Measurements from ENCODE around the gene WDFY1. TPM values are rescaled to one million over a fixed set of nuclear protein-coding genes. Genes with fewer than 3 reads are reported as not detected.

WDFY1 gene
- total RNA-seq, 1 experiment from 2014 or later, result 66.0 TPM

GRCh38 chr2:223949241-223949840 is 4.2 kb upstream of the WDFY1 start:
- no peak for TF ChIP-seq ZNF396 (CRISPR knock-in tag; IDR thresholded peaks at IDR 0.05; ENCODE audit: borderline replicate concordance)
- TF ChIP-seq GTF2I (CRISPR knock-in tag; conservative IDR thresholded peaks at IDR 0.05), result no peak
- no peak for TF ChIP-seq FOXK1 (CRISPR knock-in tag; IDR thresholded peaks at IDR 0.05)
- TF ChIP-seq, protein P1, sequence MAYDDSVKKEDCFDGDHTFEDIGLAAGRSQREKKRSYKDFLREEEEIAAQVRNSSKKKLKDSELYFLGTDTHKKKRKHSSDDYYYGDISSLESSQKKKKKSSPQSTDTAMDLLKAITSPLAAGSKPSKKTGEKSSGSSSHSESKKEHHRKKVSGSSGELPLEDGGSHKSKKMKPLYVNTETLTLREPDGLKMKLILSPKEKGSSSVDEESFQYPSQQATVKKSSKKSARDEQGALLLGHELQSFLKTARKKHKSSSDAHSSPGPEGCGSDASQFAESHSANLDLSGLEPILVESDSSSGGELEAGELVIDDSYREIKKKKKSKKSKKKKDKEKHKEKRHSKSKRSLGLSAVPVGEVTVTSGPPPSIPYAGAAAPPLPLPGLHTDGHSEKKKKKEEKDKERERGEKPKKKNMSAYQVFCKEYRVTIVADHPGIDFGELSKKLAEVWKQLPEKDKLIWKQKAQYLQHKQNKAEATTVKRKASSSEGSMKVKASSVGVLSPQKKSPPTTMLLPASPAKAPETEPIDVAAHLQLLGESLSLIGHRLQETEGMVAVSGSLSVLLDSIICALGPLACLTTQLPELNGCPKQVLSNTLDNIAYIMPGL (CRISPR knock-in tag; IDR thresholded peaks at IDR 0.05), result no peak
- no peak for TF ChIP-seq FOXP1 (CRISPR knock-in tag; IDR thresholded peaks at IDR 0.05; ENCODE audit: borderline replicate concordance)
- no peak for TF ChIP-seq RORB (CRISPR knock-in tag; IDR thresholded peaks at IDR 0.05)
- TF ChIP-seq MLX (CRISPR knock-in tag; IDR thresholded peaks at IDR 0.05), result no peak
- TF ChIP-seq ZNF416 (CRISPR knock-in tag; IDR thresholded peaks at IDR 0.05), result no peak
- no peak for TF ChIP-seq ZBTB21 (CRISPR knock-in tag; IDR thresholded peaks at IDR 0.05; ENCODE audit: borderline replicate concordance)
- TF ChIP-seq, protein P2, sequence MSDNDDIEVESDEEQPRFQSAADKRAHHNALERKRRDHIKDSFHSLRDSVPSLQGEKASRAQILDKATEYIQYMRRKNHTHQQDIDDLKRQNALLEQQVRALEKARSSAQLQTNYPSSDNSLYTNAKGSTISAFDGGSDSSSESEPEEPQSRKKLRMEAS (CRISPR knock-in tag; IDR thresholded peaks at IDR 0.05), result no peak
- no peak for TF ChIP-seq ATF1 (CRISPR knock-in tag; IDR thresholded peaks at IDR 0.05)
- no peak for TF ChIP-seq ZSCAN18 (CRISPR knock-in tag; IDR thresholded peaks at IDR 0.05)
- TF ChIP-seq ZNF512 (CRISPR knock-in tag; IDR thresholded peaks at IDR 0.05; ENCODE audit: borderline replicate concordance), result no peak
- no peak for TF ChIP-seq ETV6 (CRISPR knock-in tag; IDR thresholded peaks at IDR 0.05)
- TF ChIP-seq NFYB (CRISPR knock-in tag; conservative IDR thresholded peaks at IDR 0.05; ENCODE audit: low read depth), result no peak
- no peak for TF ChIP-seq JAZF1 (CRISPR knock-in tag; IDR thresholded peaks at IDR 0.05)
- TF ChIP-seq, protein P3, sequence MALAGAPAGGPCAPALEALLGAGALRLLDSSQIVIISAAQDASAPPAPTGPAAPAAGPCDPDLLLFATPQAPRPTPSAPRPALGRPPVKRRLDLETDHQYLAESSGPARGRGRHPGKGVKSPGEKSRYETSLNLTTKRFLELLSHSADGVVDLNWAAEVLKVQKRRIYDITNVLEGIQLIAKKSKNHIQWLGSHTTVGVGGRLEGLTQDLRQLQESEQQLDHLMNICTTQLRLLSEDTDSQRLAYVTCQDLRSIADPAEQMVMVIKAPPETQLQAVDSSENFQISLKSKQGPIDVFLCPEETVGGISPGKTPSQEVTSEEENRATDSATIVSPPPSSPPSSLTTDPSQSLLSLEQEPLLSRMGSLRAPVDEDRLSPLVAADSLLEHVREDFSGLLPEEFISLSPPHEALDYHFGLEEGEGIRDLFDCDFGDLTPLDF (CRISPR knock-in tag; IDR thresholded peaks at IDR 0.05), result no peak
- ATAC-seq, result no peak
- Mint-ChIP-seq H3K9me3 (no peaks in the 10 kb centered on the region), H3K4me1 (peaks cover 58% of the 10 kb centered on the region), H3K36me3 (no peaks in the 10 kb centered on the region), H3K27ac (no peak overlapping the region), H3K4me3 (no peak overlapping the region), H3K27me3 (ENCODE audit: low read depth) (no peaks in the 10 kb centered on the region; the same call in 1 of the 2 replicates)
- no peak for DNase-seq (ENCODE audit: low spot score)
- CTCF ChIA-PET, result interaction anchor here (1.6 kb wide), 1 partner anchor 21 kb away, joined by 7 read pairs; no protein-coding TSS in a partner anchor
- POLR2A ChIA-PET, result interaction anchor here (0.5 kb wide), 1 partner anchor 53 kb away, joined by 3 read pairs; no protein-coding TSS in a partner anchor

- Mint-ChIP-seq H3K9me3 (no peaks in the 10 kb centered on the region), H3K4me1 (peaks cover 69% of the 10 kb centered on the region), H3K4me3 (no peak overlapping the region), H3K27ac (peak overlapping the region; percentile 35; the same call in 1 of the 2 replicates), H3K27me3 (ENCODE audit: low read depth) (no peaks in the 10 kb centered on the region; the same call in 1 of the 2 replicates), H3K36me3 (peaks cover 2% of the 10 kb centered on the region; the same call in 1 of the 2 replicates)
- ATAC-seq (peak; percentile 3), DNase-seq (ENCODE audit: low spot score) (no peak)
- TF ChIP-seq NFE2L1 (CRISPR knock-in tag; IDR thresholded peaks at IDR 0.05), result peak; percentile 32; the same call in 1 of the 2 replicates
- TF ChIP-seq, protein P4, sequence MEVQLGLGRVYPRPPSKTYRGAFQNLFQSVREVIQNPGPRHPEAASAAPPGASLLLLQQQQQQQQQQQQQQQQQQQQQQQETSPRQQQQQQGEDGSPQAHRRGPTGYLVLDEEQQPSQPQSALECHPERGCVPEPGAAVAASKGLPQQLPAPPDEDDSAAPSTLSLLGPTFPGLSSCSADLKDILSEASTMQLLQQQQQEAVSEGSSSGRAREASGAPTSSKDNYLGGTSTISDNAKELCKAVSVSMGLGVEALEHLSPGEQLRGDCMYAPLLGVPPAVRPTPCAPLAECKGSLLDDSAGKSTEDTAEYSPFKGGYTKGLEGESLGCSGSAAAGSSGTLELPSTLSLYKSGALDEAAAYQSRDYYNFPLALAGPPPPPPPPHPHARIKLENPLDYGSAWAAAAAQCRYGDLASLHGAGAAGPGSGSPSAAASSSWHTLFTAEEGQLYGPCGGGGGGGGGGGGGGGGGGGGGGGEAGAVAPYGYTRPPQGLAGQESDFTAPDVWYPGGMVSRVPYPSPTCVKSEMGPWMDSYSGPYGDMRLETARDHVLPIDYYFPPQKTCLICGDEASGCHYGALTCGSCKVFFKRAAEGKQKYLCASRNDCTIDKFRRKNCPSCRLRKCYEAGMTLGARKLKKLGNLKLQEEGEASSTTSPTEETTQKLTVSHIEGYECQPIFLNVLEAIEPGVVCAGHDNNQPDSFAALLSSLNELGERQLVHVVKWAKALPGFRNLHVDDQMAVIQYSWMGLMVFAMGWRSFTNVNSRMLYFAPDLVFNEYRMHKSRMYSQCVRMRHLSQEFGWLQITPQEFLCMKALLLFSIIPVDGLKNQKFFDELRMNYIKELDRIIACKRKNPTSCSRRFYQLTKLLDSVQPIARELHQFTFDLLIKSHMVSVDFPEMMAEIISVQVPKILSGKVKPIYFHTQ (CRISPR knock-in tag; IDR thresholded peaks at IDR 0.05), result no peak
- CTCF ChIA-PET, result no interaction called here
- POLR2A ChIA-PET, result no interaction called here
Measured at GRCh38 chr2:223947711-223948205, 2.6 kb upstream of the WDFY1 start.
